DND-41 (cell line): ENCODE results near the gene NR5A1.

Experiments
- CTCF ChIP-seq: IDR thresholded peaks from 2 replicates; pipeline ENCODE4 v1.5.1; 2012; ENCODE audit warnings: borderline replicate concordance, low read length, moderate library complexity, mild to moderate bottlenecking; ENCODE audit not compliant: poor library complexity, severe bottlenecking; ENCODE audit errors: extremely low read depth
- EZH2 ChIP-seq: IDR thresholded peaks from 3 replicates; pipeline ENCODE4 v1.6.1; 2012; ENCODE audit warnings: borderline replicate concordance, low read depth, mild to moderate bottlenecking, moderate library complexity, low read length, inconsistent platforms; ENCODE audit not compliant: severe bottlenecking

GRCh38 chr9:124530246-124530645 lies 23.0 kb upstream of the NR5A1 start:
- TF ChIP-seq CTCF (no peak), EZH2 (no peak)
